SK-N-SH treated with all-trans-retinoic acid at 6 μM for 48 hours (cell line): ENCODE data around the gene FYN.

Source experiments
- ATAC-seq: fragments of 200-7000 bp; cut with Tn5 transposase; 3 replicates; pipeline ENCODE4 v1.9.1; 2020; ENCODE audit warnings: mild to moderate bottlenecking, moderate library complexity
- ARNTL ChIP-seq: fragments of 450-650 bp; formaldehyde crosslinking; IDR thresholded peaks from 2 replicates; pipeline ENCODE4 v1.5.0; 2020; ENCODE audit warnings: low read depth, mild to moderate bottlenecking, moderate library complexity, borderline replicate concordance
- BACH2 ChIP-seq: fragments of 250-450 bp; sonication (Bioruptor Pico); IDR thresholded peaks from 2 replicates; pipeline ENCODE4 v1.9.0; 2021; ENCODE audit warnings: mild to moderate bottlenecking, borderline replicate concordance
- CREB5 ChIP-seq: fragments of 250-450 bp; sonication (Bioruptor Pico); IDR thresholded peaks from 2 replicates; pipeline ENCODE4 v1.5.1; 2020; ENCODE audit warnings: low read depth, mild to moderate bottlenecking, moderate library complexity
- CSDC2 ChIP-seq: fragments of 250-450 bp; sonication (Bioruptor Pico); IDR thresholded peaks from 2 replicates; pipeline ENCODE4 v1.5.0; 2020; ENCODE audit warnings: mild to moderate bottlenecking, moderate library complexity
- CSRNP3 ChIP-seq: fragments of 250-450 bp; sonication (Bioruptor Pico); IDR thresholded peaks from 2 replicates; pipeline ENCODE4 v1.5.1; 2021; ENCODE audit warnings: mild to moderate bottlenecking, moderate library complexity
- ESRRG ChIP-seq: fragments of 250-450 bp; sonication (Bioruptor Pico); IDR thresholded peaks from 2 replicates; pipeline ENCODE4 v1.6.1; 2021; ENCODE audit warnings: mild to moderate bottlenecking
- GLIS3 ChIP-seq: fragments of 250-450 bp; sonication (Bioruptor Pico); IDR thresholded peaks from 2 replicates; pipeline ENCODE4 v1.5.0; 2020; ENCODE audit warnings: mild to moderate bottlenecking, moderate library complexity
- PATZ1 ChIP-seq: fragments of 250-450 bp; sonication (Bioruptor Pico); IDR thresholded peaks from 2 replicates; pipeline ENCODE4 v1.8.0; 2020; ENCODE audit warnings: mild to moderate bottlenecking, moderate library complexity, borderline replicate concordance
- POU6F1 ChIP-seq: fragments of 250-450 bp; sonication (Bioruptor Pico); IDR thresholded peaks from 2 replicates; pipeline ENCODE4 v1.8.0; 2021; ENCODE audit warnings: low read depth, mild to moderate bottlenecking, moderate library complexity, borderline replicate concordance
- PPARA ChIP-seq: fragments of 250-450 bp; sonication (Bioruptor Pico); IDR thresholded peaks from 2 replicates; pipeline ENCODE4 v1.5.0; 2020; ENCODE audit warnings: mild to moderate bottlenecking, borderline replicate concordance
- RARB ChIP-seq: fragments of 250-450 bp; sonication (Bioruptor Pico); IDR thresholded peaks from 2 replicates; pipeline ENCODE4 v1.8.0; 2021; ENCODE audit warnings: mild to moderate bottlenecking, moderate library complexity
- SNAI2 ChIP-seq: fragments of 250-450 bp; sonication (Bioruptor Pico); IDR thresholded peaks from 2 replicates; pipeline ENCODE4 v1.5.0; 2020; ENCODE audit warnings: mild to moderate bottlenecking, moderate library complexity
- TCF4 ChIP-seq: fragments of 250-450 bp; sonication (Bioruptor Pico); IDR thresholded peaks from 2 replicates; pipeline ENCODE4 v1.8.0; 2021; ENCODE audit warnings: mild to moderate bottlenecking, moderate library complexity, borderline replicate concordance
- TOX ChIP-seq: fragments of 250-450 bp; sonication (Bioruptor Pico); IDR thresholded peaks from 2 replicates; pipeline ENCODE4 v1.8.0; 2021; ENCODE audit warnings: mild to moderate bottlenecking, moderate library complexity, borderline replicate concordance
- TSHZ2 ChIP-seq: fragments of 250-450 bp; sonication (Bioruptor Pico); IDR thresholded peaks from 2 replicates; pipeline ENCODE4 v1.5.0; 2020; ENCODE audit warnings: mild to moderate bottlenecking, moderate library complexity
- ZC3H10 ChIP-seq: fragments of 250-450 bp; sonication (Bioruptor Pico); IDR thresholded peaks from 2 replicates; pipeline ENCODE4 v1.5.1; 2021; ENCODE audit warnings: mild to moderate bottlenecking, moderate library complexity
- ZFP3 ChIP-seq: fragments of 250-450 bp; sonication (Bioruptor Pico); IDR thresholded peaks from 2 replicates; pipeline ENCODE4 v1.5.0; 2020; ENCODE audit warnings: mild to moderate bottlenecking, moderate library complexity
- ZFP30 ChIP-seq: fragments of 450-650 bp; formaldehyde crosslinking; IDR thresholded peaks from 2 replicates; pipeline ENCODE4 v1.5.0; 2022; ENCODE audit warnings: mild to moderate bottlenecking, moderate library complexity
- ZNF565 ChIP-seq: fragments of 450-650 bp; formaldehyde crosslinking; conservative IDR thresholded peaks from 2 replicates; pipeline ENCODE4 v1.5.0; 2020; ENCODE audit warnings: low read depth, mild to moderate bottlenecking, moderate library complexity
- ZNF70 ChIP-seq: fragments of 450-650 bp; formaldehyde crosslinking; IDR thresholded peaks from 2 replicates; pipeline ENCODE4 v1.5.0; 2020; ENCODE audit warnings: mild to moderate bottlenecking, moderate library complexity
- ZNF8 ChIP-seq: fragments of 450-650 bp; formaldehyde crosslinking; IDR thresholded peaks from 2 replicates; pipeline ENCODE4 v1.5.0; 2020; ENCODE audit warnings: mild to moderate bottlenecking, moderate library complexity

FYN gene

GRCh38 chr6:111803804-111804203, 69.4 kb downstream of the FYN start:
- TF ChIP-seq BACH2: no peak
- no peak for TF ChIP-seq TOX (CRISPR knock-in tag)
- TF ChIP-seq ZNF565 (CRISPR knock-in tag): no peak
- TF ChIP-seq ZFP3 (CRISPR knock-in tag): no peak
- TF ChIP-seq ARNTL (CRISPR knock-in tag): no peak
- no peak for TF ChIP-seq ZFP30 (CRISPR knock-in tag)
- no peak for TF ChIP-seq TSHZ2 (CRISPR knock-in tag)
- TF ChIP-seq SNAI2 (CRISPR knock-in tag): no peak
- no peak for TF ChIP-seq PATZ1
- TF ChIP-seq PPARA (CRISPR knock-in tag): no peak
- no peak for TF ChIP-seq ZC3H10 (CRISPR knock-in tag)
- TF ChIP-seq CSRNP3 (CRISPR knock-in tag): no peak
- TF ChIP-seq TCF4 (CRISPR knock-in tag): no peak
- TF ChIP-seq ZNF8 (CRISPR knock-in tag): no peak
- no peak for TF ChIP-seq CREB5 (CRISPR knock-in tag)
- no peak for TF ChIP-seq CSDC2 (CRISPR knock-in tag)
- no peak for TF ChIP-seq RARB (CRISPR knock-in tag)
- no peak for TF ChIP-seq ESRRG (CRISPR knock-in tag)
- no peak for TF ChIP-seq ZNF70 (CRISPR knock-in tag)
- TF ChIP-seq POU6F1 (CRISPR knock-in tag): no peak
- ATAC-seq: no peak

GRCh38 chr6:111803371-111803770, 69.9 kb downstream of the FYN start:
- no peak for ATAC-seq
- TF ChIP-seq TCF4 (CRISPR knock-in tag) (no peak), GLIS3 (CRISPR knock-in tag) (no peak), ZFP30 (CRISPR knock-in tag) (no peak), PPARA (CRISPR knock-in tag) (no peak), CSRNP3 (CRISPR knock-in tag) (no peak), ZNF8 (CRISPR knock-in tag) (no peak), CSDC2 (CRISPR knock-in tag) (no peak)
